Globus pallidus (tissue), 1 donor: Measurements from ENCODE around the gene PARD6G.
"Not testable (repeated sequence)": the region's sequence is repeated elsewhere in the genome, so short reads cannot be mapped to it uniquely, and the experiment has no call there.

Experiments
- DNase-seq: peaks from one replicate; pipeline ENCODE4 v3.0.0-alpha.2; 2015; ENCODE audit warnings: low spot score

The PARD6G gene

GRCh38 chr18:80171054-80171872 lies 76.1 kb downstream of the PARD6G start:
- peak; percentile 33 for DNase-seq

- DNase-seq, result no peak
Observed at GRCh38 chr18:80170395-80171053, 76.8 kb downstream of the PARD6G start.

GRCh38 chr18:80169607-80170006 lies 77.7 kb downstream of the PARD6G start:
- DNase-seq, result no peak

GRCh38 chr18:80168982-80169381 lies 78.3 kb downstream of the PARD6G start:
- no peak for DNase-seq

- DNase-seq, result no peak
Observed at GRCh38 chr18:80168346-80168745, 79.0 kb downstream of the PARD6G start.

- DNase-seq, result no peak
Observed at GRCh38 chr18:80167931-80168330, 79.4 kb downstream of the PARD6G start.

GRCh38 chr18:80167331-80167730 lies 80.0 kb downstream of the PARD6G start:
- DNase-seq, result no peak

GRCh38 chr18:80166725-80167124 lies 80.6 kb downstream of the PARD6G start:
- DNase-seq, result no peak

GRCh38 chr18:80166240-80166639 lies 81.1 kb downstream of the PARD6G start:
- no peak for DNase-seq

GRCh38 chr18:80164727-80165355 lies 82.5 kb downstream of the PARD6G start:
- not testable (repeated sequence) for DNase-seq

GRCh38 chr18:80163183-80163582 lies 84.1 kb downstream of the PARD6G start:
- DNase-seq, result no peak

- no peak for DNase-seq
Observed at GRCh38 chr18:80161781-80162417, 85.4 kb downstream of the PARD6G start.

- DNase-seq, result peak; percentile 11
Observed at GRCh38 chr18:80159713-80160636, 87.3 kb downstream of the PARD6G start.

- no peak for DNase-seq
Observed at GRCh38 chr18:80158365-80158764, 88.9 kb downstream of the PARD6G start.

- DNase-seq, result peak; percentile 73
Observed at GRCh38 chr18:80157708-80158343, 89.5 kb downstream of the PARD6G start.

GRCh38 chr18:80154293-80154692 lies 93.0 kb downstream of the PARD6G start:
- no peak for DNase-seq

- no peak for DNase-seq
Observed at GRCh38 chr18:80149667-80150066, 97.6 kb downstream of the PARD6G start.

- no peak for DNase-seq
Observed at GRCh38 chr18:80148326-80149199, 98.8 kb downstream of the PARD6G start.

GRCh38 chr18:80147418-80148325 lies 99.6 kb downstream of the PARD6G start:
- DNase-seq, result peak; percentile 88
